Measurements from ENCODE around the gene RNF208.
A peak's percentile ranks its signal among the peaks of the same experiment; 100 is the strongest.

The RNF208 gene

GRCh38 chr9:137237759-137238726 is 16.0 kb upstream of the RNF208 start:
- no peak for DNase-seq

GRCh38 chr9:137236936-137237421 is 14.9 kb upstream of the RNF208 start:
- DNase-seq = no peak

- peak; percentile 88 for DNase-seq
These were observed 14.3 kb upstream of the RNF208 start for GRCh38 chr9:137236238-137236935.

- DNase-seq = no peak
These were observed 13.6 kb upstream of the RNF208 start for GRCh38 chr9:137235424-137236237.

GRCh38 chr9:137234758-137235423 is 12.9 kb upstream of the RNF208 start:
- no peak for DNase-seq

GRCh38 chr9:137234055-137234697 is 12.1 kb upstream of the RNF208 start:
- no peak for DNase-seq

GRCh38 chr9:137233143-137233980 is 11.3 kb upstream of the RNF208 start:
- no peak for DNase-seq

GRCh38 chr9:137232510-137232909 is 10.5 kb upstream of the RNF208 start:
- no peak for DNase-seq

GRCh38 chr9:137232101-137232500 is 10.1 kb upstream of the RNF208 start:
- no peak for DNase-seq

- DNase-seq = no peak
These were observed 9.5 kb upstream of the RNF208 start for GRCh38 chr9:137231372-137232039.

- no peak for DNase-seq
These were observed 8.8 kb upstream of the RNF208 start, which contains the start of gene SLC34A3 for GRCh38 chr9:137230705-137231371. Gene SLC34A3 (plus strand): TSS chr9:137230901. CDS start chr9:137231703, 802 bp downstream.

GRCh38 chr9:137229903-137230704 is 8.1 kb upstream of the RNF208 start:
- no peak for DNase-seq

GRCh38 chr9:137228968-137229896 is 7.2 kb upstream of the RNF208 start:
- no peak for DNase-seq

GRCh38 chr9:137228506-137228967 is 6.5 kb upstream of the RNF208 start:
- no peak for DNase-seq

- DNase-seq = no peak
These were observed 5.9 kb upstream of the RNF208 start for GRCh38 chr9:137227853-137228505.

- DNase-seq = peak; percentile 79
These were observed 5.2 kb upstream of the RNF208 start, which contains the start of gene RNF224 for GRCh38 chr9:137227054-137227852. Gene RNF224 (plus strand): TSS chr9:137227502. CDS start chr9:137228336, 834 bp downstream.

All from CD4-positive, alpha-beta T cell treated with Interferon gamma for 1 hour (primary cell).